ENCODE results near the gene OGFOD3.

The OGFOD3 gene

GRCh38 chr17:82429824-82430223 lies 11.4 kb upstream of the OGFOD3 start:
- no peak overlapping the region for H3K4me3 ChIP-seq (ENCODE audit: low read depth, low read length)
- no peak for TF ChIP-seq CTCF (IDR thresholded peaks at IDR 0.05; ENCODE audit: borderline replicate concordance, insufficient read depth, low read depth, low read length)

GRCh38 chr17:82428546-82428945 lies 10.2 kb upstream of the OGFOD3 start:
- no peak overlapping the region for H3K4me3 ChIP-seq (ENCODE audit: low read depth, low read length)
- no peak for TF ChIP-seq CTCF (IDR thresholded peaks at IDR 0.05; ENCODE audit: borderline replicate concordance, insufficient read depth, low read depth, low read length)

- no peak overlapping the region for H3K4me3 ChIP-seq (ENCODE audit: low read depth, low read length)
- TF ChIP-seq CTCF (IDR thresholded peaks at IDR 0.05; ENCODE audit: borderline replicate concordance, insufficient read depth, low read depth, low read length): no peak
Observed at GRCh38 chr17:82424863-82425159, 6.4 kb upstream of the OGFOD3 start.

- no peak overlapping the region for H3K4me3 ChIP-seq (ENCODE audit: low read depth, low read length)
- peak; percentile 62 for TF ChIP-seq CTCF (IDR thresholded peaks at IDR 0.05; ENCODE audit: borderline replicate concordance, insufficient read depth, low read depth, low read length)
Observed at GRCh38 chr17:82424001-82424862, 5.8 kb upstream of the OGFOD3 start.

- H3K4me3 ChIP-seq (ENCODE audit: low read depth, low read length): peak overlapping the region; percentile 84
Observed at GRCh38 chr17:82419540-82419939, 1.2 kb upstream of the OGFOD3 start.

GRCh38 chr17:82416771-82417170 lies 1.6 kb downstream of the OGFOD3 start:
- peak; percentile 15; the same call in 1 of the 2 replicates for TF ChIP-seq CTCF (IDR thresholded peaks at IDR 0.05; ENCODE audit: borderline replicate concordance, insufficient read depth, low read depth, low read length)
- H3K4me3 ChIP-seq (ENCODE audit: low read depth, low read length): no peak overlapping the region

More at GRCh38 chr17:82419540-82419939, 1.2 kb upstream of the OGFOD3 start:
- TF ChIP-seq CTCF (IDR thresholded peaks at IDR 0.05; ENCODE audit: borderline replicate concordance, insufficient read depth, low read depth, low read length): no peak

- H3K4me3 ChIP-seq (ENCODE audit: low read depth, low read length): no peak overlapping the region
Observed at GRCh38 chr17:82416264-82416663, 2.1 kb downstream of the OGFOD3 start.

More at GRCh38 chr17:82416264-82416663, 2.1 kb downstream of the OGFOD3 start:
- no peak for TF ChIP-seq CTCF (IDR thresholded peaks at IDR 0.05; ENCODE audit: borderline replicate concordance, insufficient read depth, low read depth, low read length)

Data from GM12875 (cell line).